Sigmoid colon (tissue), 7 donors: ENCODE results near the gene RACK1. TPM values are rescaled to one million over a fixed set of nuclear protein-coding genes. Genes with fewer than 3 reads are reported as not detected.

Source experiments
- DNase-seq: peaks from one replicate; pipeline ENCODE4 v3.0.0-alpha.2; 2019
- H3K27ac ChIP-seq, 4 donors: fragments of 200-600 bp; sonication (generic); one replicate each; pipeline ENCODE4 v1.5.1; 2016 to 2019; ENCODE audit warnings: mild to moderate bottlenecking in 1 of 4
- H3K27me3 ChIP-seq, 3 donors: fragments of 200-600 bp; sonication (generic); one replicate each; pipeline ENCODE4 v1.5.1; 2019; ENCODE audit warnings: mild to moderate bottlenecking in 1 of 3
- H3K36me3 ChIP-seq, 4 donors: fragments of 200-600 bp; sonication (generic); one replicate each; pipeline ENCODE4 v1.5.1; 2016 to 2019
- H3K4me1 ChIP-seq, 4 donors: fragments of 200-600 bp; sonication (generic); one replicate each; pipeline ENCODE4 v1.5.1; 2017 to 2019
- H3K4me3 ChIP-seq, 4 donors: fragments of 200-600 bp; sonication (generic); one replicate each; pipeline ENCODE4 v1.5.1; 2017 to 2019; ENCODE audit warnings: mild to moderate bottlenecking in 2 of 4, moderate library complexity in 1 of 4
- H3K9me3 ChIP-seq, 4 donors: fragments of 200-600 bp in 3 of 4; sonication (generic) in 3 of 4; one replicate each; pipeline versions ENCODE4 v1.5.1 to v1.6.1; 2013 to 2019
- CTCF ChIP-seq, 4 experiments: fragments of 450-650 bp in 3 of 4; fragments of 200-600 bp in 1 of 4; IDR thresholded peaks; one replicate each; pipeline ENCODE4 v1.5.1; 2016 to 2019; ENCODE audit warnings: antibody characterized with exemption in 4 of 4, mild to moderate bottlenecking in 3 of 4, moderate library complexity in 2 of 4
- EP300 ChIP-seq, 4 donors: sonication (generic); formaldehyde crosslinking; IDR thresholded peaks; one replicate each; pipeline ENCODE4 v1.6.1; 2017; ENCODE audit warnings: antibody characterized with exemption in 4 of 4
- POLR2A ChIP-seq, 2 donors: fragments of 450-650 bp; IDR thresholded peaks; one replicate each; pipeline ENCODE4 v1.6.1; 2016; ENCODE audit warnings: antibody characterized with exemption in 2 of 2, mild to moderate bottlenecking in 2 of 2, moderate library complexity in 2 of 2
- POLR2AphosphoS5 ChIP-seq, 4 donors: sonication (generic); formaldehyde crosslinking; IDR thresholded peaks; one replicate each; pipeline ENCODE4 v1.6.1; 2017; ENCODE audit warnings: antibody characterized with exemption in 4 of 4
- WGBS, 2 donors: extraction: QIAGEN DNeasy Blood & Tissue Kit; methylation state at CpG; one replicate each; pipeline ENCODE4 v1.1.7; 2013; 5-methylcytosine and 5-hydroxymethylcytosine counted together
- intact Hi-C: fragments of 100-400 bp; cut with DNase I; formaldehyde crosslinking; loops from one replicate; pipeline ENCODE4 v1.15.1; 2023
- polyA plus RNA-seq, 3 donors: library from polyadenylated mRNA; stranded (reverse); fragments of 200-250 nt; gene quantifications; one replicate each; pipeline ENCODE4 v1.2.3, GENCODE V29; 2013
- total RNA-seq, 4 donors: library from RNA; depleted of rRNA; stranded (reverse); fragments of >200 nt; gene quantifications; one replicate each; pipeline ENCODE4 v1.1.0, GENCODE V29; 2016
- donor health status: healthy with polysubstance abuse.
- donor health status: Bipolar disorder and iron deficiency.
- donor health status: healthy.

The RACK1 gene
- total and polyA plus RNA-seq, 7 donors, result 1,821 to 2,943 (median 2,174) TPM

- Histone ChIP-seq H3K27ac (peak overlapping the region; percentile 95 to 99 (median 96)), H3K9me3 (no peaks in the 10 kb centered on the region), H3K27me3 (no peaks in the 10 kb centered on the region), H3K4me1 (peaks cover 0 to 43% (median 36%) of the 10 kb centered on the region in 4 donors), H3K4me3 (peak overlapping the region in 1 of 4 donors; percentile 79), H3K36me3 (peaks cover 53 to 57% (median 56%) of the 10 kb centered on the region in 4 donors)
- 27 to 39% methylated on average over 6 of the region's 6 CpGs for WGBS, 2 donors
- DNase-seq, result peak; percentile 50
- intact Hi-C loops, result no loop called here
- TF ChIP-seq POLR2A (IDR thresholded peaks at IDR 0.05), result no peak
- no peak for TF ChIP-seq POLR2AphosphoS5 (IDR thresholded peaks at IDR 0.05)
- TF ChIP-seq EP300 (IDR thresholded peaks at IDR 0.05), result no peak
- TF ChIP-seq CTCF (IDR thresholded peaks at IDR 0.05), result no peak
Measured at GRCh38 chr5:181241393-181241975, 2.2 kb downstream of the RACK1 start.

GRCh38 chr5:181239062-181239663, 4.5 kb downstream of the RACK1 start:
- no peak for TF ChIP-seq CTCF (IDR thresholded peaks at IDR 0.05)
- no peak for TF ChIP-seq EP300 (IDR thresholded peaks at IDR 0.05)
- TF ChIP-seq POLR2AphosphoS5 (IDR thresholded peaks at IDR 0.05), result no peak
- TF ChIP-seq POLR2A (IDR thresholded peaks at IDR 0.05), result no peak
- peaks cover 0 to 26% (median 24%) of the 10 kb centered on the region in 4 donors for H3K4me1 ChIP-seq
- no peaks in the 10 kb centered on the region for H3K9me3 ChIP-seq
- no peaks in the 10 kb centered on the region for H3K27me3 ChIP-seq
- DNase-seq, result peak; percentile 57
- intact Hi-C loops, result no loop called here
- H3K36me3 ChIP-seq, result peaks cover 73 to 81% (median 76%) of the 10 kb centered on the region in 4 donors
- WGBS, 2 donors, result 93 to 95% methylated on average over 9 of the region's 9 CpGs
- no peak overlapping the region for H3K4me3 ChIP-seq
- no peak overlapping the region for H3K27ac ChIP-seq

GRCh38 chr5:181237729-181238385, 5.8 kb downstream of the RACK1 start:
- no peaks in the 10 kb centered on the region for H3K9me3 ChIP-seq
- H3K27me3 ChIP-seq, result no peaks in the 10 kb centered on the region
- H3K27ac ChIP-seq, result no peak overlapping the region
- no peak overlapping the region for H3K4me3 ChIP-seq
- DNase-seq, result no peak
- H3K4me1 ChIP-seq, result peaks cover 0 to 23% (median 22%) of the 10 kb centered on the region in 4 donors
- peaks cover 74 to 94% (median 82%) of the 10 kb centered on the region in 4 donors for H3K36me3 ChIP-seq
- TF ChIP-seq CTCF (IDR thresholded peaks at IDR 0.05) (no peak), POLR2A (IDR thresholded peaks at IDR 0.05) (no peak), POLR2AphosphoS5 (IDR thresholded peaks at IDR 0.05) (no peak), EP300 (IDR thresholded peaks at IDR 0.05) (no peak)
- intact Hi-C loops, result no loop called here
- WGBS, 2 donors, result 90 to 96% methylated on average over 5 of the region's 5 CpGs

GRCh38 chr5:181236954-181237641, 6.6 kb downstream of the RACK1 start:
- H3K27me3 ChIP-seq, result no peaks in the 10 kb centered on the region
- no peak for DNase-seq
- no peak overlapping the region for H3K27ac ChIP-seq
- H3K4me3 ChIP-seq, result no peak overlapping the region
- peaks cover 0 to 16% (median 14%) of the 10 kb centered on the region in 4 donors for H3K4me1 ChIP-seq
- H3K9me3 ChIP-seq, result no peaks in the 10 kb centered on the region
- intact Hi-C loops, result no loop called here
- H3K36me3 ChIP-seq, result peaks cover 80 to 100% (median 85%) of the 10 kb centered on the region in 4 donors
- no peak for TF ChIP-seq EP300 (IDR thresholded peaks at IDR 0.05)
- no peak for TF ChIP-seq POLR2A (IDR thresholded peaks at IDR 0.05)
- TF ChIP-seq CTCF (IDR thresholded peaks at IDR 0.05), result no peak
- no peak for TF ChIP-seq POLR2AphosphoS5 (IDR thresholded peaks at IDR 0.05)
- 79 to 89% methylated on average over 10 of the region's 10 CpGs for WGBS, 2 donors
